GM18519 (cell line): ENCODE measurements around the gene TMEM163.
A peak's percentile ranks its signal among the peaks of the same experiment; 100 is the strongest.
"Not testable (repeated sequence)": the region's sequence is repeated elsewhere in the genome, so short reads cannot be mapped to it uniquely, and the experiment has no call there.

ENCODE experiments used
- ATAC-seq: cut with Tn5 transposase; IDR thresholded peaks from one replicate; pipeline ENCODE4 v1.9.1; 2021; ENCODE audit warnings: mild to moderate bottlenecking, moderate library complexity; ENCODE audit not compliant: unreplicated experiment, low FRiP score

TMEM163 gene

DNA sequence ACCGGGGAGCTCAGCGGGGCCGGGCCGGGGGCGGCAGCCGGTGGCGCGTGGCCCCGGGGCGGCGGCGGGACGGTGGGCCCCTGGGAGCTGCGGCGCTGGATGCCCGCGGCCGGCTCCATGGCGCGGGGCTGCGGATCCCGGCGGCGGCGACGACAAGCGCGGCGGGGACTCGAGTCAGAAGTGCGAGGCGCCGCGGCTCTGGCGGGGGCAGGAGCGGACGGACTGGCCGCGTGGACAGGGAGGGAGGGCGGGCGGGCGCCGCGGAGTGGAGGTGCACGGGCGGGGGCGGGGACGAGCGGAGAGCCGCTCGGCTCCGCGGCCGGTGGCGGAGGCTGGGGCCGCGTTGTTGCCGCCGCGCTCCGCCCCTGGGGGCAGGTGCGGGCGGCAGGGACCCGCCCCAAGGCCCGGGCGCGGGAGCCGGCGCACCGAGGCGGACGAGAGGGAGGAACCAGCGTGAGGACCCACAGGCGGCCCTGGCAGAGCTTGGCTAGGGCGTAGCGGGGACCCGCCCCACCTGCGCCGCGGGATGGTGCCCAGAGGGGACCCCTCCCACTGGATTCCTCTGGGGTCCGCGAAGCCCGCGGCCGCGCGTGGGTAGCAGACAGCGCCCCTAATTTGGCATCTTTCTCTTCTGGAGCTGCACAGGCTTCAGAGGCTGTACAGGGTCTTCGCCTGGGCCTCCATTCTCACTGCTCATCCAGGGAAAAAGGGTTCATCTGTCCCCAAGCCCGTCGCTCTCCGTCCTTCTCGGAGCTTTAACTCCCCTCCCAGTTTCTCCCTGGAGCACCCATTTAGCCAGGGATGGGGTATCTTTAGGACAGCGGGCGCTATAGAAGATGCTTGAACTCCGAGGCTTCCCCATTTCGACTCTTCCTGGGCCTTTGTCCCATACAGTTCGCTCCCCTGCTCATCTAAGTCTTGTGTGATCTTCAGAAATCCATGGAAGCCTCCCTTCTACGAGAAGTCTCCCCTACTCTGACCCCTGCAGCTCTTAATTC, at the start of gene TMEM163:
TSS of gene TMEM163 (minus strand) at position 184 of the 998 bp plus-strand sequence.
- no peak for ATAC-seq

DNA sequence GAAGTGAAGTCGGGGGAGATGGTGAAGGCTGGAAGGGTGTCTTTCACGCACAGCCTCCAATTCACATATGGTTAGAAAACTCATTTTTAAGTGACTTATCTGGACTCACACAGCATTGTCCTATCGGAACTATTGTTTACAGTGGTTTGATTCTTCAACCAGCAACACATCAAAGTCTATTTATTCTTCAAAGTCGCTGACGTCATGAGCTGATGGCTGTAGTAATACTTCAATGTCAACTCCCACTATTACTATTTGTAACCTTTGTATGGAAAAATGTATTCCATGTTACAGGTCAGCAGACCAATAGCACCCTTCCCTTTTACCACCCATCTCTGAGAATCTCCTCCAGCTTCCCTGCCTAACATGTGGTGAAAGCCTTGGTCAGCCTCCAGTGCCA, 47.8 kb upstream of the TMEM163 start:
- ATAC-seq: no peak

DNA sequence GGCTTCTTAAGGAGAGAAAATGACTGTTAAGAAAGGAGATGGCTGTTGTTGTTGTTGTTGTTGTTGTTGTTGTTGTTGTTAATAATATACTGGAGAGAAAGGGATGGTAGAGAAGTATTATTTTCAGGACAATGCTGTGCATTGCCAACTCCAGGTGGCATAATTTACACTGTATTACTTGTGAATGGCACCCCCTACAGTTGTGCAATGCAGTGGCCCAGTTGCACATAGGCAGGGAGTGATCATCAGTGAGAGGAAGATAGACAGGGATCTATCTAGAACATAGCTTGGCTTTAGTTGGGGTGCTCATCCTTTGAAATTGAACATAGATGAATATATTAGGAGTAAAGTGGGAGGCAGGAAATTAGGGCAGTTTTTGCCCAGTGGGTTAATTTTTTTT, 47.2 kb upstream of the TMEM163 start:
- ATAC-seq: no peak

DNA sequence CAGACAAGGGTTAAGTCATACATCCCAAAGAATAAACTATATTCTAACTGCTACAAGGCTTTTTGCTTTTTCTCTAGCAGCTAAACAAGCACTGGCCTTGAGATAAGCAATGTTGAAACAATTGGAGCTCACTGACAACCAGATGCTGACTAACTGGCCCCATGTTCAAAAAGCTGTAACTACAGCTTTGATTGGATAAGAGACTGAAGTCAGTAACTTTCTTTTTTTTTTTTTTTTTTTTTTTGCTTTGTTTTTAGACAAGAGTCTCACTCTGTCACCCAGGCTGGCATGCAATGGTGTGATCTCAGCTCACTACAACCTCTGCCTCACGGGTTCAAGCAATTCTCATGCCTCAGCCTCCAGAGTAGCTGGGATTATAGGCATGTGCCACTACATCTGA, 45.4 kb upstream of the TMEM163 start:
- ATAC-seq: no peak

DNA sequence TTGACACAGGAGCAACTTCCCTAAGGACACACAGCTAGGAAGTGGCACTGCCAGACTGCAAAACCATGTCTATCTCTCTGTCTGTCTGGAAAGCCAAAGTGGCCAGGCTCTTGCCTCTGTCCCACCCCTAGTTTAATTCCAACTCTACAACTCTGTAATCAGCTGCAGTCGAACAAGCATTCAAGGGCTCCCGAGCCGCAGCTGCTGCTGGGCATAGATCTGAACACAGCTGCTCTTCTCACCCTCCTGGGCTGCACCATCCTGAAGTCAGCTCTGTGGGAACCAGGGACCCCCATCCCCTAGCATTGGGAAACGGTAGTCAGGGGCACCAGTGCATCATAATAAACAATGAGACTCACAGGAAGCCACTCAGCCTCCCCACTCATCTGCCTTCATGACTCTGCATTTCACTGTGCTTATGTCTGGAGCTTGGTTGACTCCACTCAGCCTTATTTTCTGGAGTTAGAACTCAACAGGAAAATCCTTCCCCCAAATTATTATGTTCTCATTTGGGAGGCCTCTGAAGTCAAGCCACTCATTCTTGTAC, 44.4 kb upstream of the TMEM163 start:
- no peak for ATAC-seq

DNA sequence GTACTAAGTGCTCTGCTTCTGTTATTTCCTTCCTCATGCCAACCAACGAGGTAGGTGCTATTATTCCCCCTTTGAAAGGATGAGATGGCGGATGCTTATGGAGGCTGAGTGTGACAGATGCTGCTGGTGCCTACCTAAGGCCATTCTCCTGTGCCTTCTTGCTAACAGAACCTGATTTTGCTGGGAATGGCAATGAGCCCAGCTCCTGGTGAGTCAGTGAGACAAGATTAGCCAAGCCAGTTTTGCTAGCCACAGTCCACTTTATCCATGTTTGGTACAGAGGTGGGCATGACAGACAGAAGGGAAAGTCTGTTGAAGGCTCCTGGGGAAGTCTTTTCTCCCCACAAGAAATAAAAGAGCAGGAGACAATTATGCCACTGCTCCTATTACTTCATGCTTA, 43.7 kb upstream of the TMEM163 start:
- ATAC-seq: no peak

DNA sequence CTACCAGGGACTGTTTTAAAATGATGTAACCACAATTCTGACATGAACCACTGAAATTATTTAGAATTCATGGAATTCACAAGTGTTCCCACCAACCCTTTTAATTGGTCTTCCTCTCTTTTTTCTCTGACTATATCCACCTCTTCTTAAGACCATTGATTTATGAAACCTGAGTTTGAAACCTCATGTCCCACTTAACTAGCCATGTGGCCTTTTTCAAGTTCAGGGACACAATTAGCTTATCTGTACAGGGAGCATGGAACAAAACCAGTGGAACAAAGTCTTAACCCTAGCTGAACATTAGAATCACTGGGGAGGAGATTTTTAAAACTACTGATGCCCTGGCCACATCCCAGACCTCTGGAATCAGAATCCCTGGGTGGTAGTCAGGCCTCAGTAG, 41.6 kb upstream of the TMEM163 start:
- ATAC-seq: no peak

DNA sequence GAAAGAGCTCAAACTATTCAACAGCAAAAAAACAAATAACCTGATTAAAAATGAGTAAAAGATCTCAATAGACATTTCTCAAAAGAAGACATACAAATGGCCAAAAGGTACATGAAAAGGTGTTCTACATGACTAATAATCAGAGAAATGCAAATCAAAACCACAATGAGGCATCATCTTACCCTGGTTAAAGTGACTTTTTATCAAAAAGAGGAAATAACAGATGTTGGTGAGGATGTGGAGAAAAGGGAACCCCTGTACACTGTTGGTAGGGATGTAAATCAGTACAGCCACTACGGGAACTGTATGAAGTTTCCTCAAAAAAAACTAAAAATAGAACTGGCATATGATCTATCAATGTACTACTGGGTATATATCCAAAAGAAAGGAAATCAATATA, 39.8 kb upstream of the TMEM163 start:
- peak; percentile 92 for ATAC-seq

DNA sequence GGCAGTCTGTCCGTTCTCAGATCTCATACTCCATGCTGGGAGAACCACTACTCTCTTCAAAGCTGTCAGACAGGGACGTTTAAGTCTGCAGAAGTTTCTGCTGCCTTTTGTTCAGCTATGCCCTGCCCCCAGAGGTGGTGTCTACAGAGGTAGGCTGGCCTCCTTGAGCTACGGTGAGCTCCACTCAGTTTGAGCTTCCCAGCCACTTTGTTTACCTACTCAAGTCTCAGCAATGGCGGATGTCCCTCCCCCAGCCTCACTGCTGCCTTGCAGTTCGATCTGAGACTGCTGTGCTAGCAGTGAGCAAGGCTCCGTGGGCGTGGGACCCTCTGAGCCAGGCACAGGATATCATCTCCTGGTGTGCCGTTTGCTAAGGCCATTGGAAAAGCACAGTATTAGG, 33.2 kb upstream of the TMEM163 start:
- ATAC-seq: not testable (repeated sequence)

DNA sequence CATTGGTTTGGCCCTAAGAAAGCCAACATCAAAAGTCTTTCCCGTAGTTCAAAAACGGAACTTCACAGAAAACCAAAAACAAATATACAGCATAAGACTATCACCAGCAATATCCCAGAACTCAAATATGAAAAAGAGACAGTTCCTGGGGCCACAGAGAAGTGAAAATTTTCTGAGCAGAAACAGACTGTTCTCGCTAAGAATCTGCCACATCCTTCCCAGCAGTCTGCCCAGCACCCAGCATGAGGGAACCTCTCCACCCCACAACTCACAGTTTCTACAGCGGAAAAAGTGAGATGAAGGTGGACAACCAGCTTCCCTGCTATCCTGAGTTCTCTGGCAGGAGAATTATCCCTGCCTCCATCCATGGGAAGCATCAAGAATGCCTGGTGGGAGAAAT, 26.7 kb upstream of the TMEM163 start:
- ATAC-seq: no peak

DNA sequence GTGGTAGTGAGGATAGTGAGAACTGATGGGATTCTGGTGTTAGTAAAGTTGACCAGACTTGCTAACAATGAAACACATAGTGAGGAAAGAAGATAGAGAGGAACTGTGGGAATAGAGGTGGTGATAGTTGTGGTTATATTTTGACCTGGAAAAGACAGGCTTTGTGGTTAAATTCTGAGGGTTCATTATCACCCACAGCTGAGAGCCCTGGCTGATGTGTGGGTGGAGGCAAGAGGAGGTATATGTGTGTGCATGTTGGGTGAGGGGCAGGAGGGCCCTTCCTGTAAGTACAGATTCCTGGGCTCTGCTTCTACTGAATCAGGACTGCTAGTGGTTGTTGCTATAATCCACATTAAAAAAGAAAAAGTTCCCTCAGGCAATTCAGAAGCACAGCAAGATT, 26.2 kb upstream of the TMEM163 start:
- ATAC-seq: no peak

DNA sequence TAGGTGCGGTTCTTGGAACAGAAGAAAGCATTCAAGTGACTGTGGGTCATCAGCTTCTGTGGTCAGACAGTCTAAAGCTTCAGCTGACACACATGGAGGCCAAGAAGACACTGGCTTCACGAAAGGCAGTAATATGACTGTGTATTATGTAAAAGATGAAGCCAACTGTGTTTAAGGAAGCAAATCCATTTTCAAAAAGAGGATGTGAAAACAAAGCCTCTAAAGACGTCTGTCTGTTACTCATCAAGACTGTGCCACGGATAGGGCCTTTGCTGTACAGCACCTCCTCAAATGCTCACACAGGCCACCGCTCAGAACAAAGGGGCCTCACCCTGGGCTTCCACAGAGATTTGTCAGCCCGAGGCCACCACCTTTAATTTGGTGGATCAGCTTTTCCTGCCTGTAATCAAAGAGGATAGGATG, 21.1 kb upstream of the TMEM163 start:
- ATAC-seq: peak; percentile 94

DNA sequence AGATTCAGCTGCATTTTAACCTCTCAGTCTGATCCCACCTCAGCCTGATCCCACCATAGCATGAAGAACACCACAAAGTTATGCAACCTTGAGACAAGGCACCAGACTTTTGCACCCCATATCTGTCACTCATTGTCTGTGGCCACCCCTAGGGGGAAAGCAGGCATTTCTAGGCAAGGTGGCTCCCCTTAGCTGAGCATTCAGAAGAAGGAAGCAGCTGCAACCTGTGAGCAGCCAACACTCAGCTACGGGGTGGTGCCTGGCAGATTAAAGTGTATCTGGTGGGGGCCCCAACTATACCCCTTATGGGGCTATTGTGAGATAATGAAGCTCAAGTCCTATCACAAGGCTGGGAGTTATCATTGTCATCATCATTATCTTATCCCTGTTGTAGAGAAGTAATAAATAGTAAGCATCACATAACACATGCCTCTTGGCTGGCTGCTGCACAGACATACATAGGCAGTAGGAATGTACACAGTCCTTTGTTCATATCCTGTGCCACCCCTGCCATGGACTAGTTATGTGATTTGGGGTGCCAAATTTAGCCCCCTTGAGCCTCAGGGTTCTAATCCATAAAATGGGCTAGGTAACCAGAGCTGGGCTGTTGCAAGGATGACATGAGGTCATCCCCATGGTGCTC, 20.6 kb upstream of the TMEM163 start:
- ATAC-seq: no peak

DNA sequence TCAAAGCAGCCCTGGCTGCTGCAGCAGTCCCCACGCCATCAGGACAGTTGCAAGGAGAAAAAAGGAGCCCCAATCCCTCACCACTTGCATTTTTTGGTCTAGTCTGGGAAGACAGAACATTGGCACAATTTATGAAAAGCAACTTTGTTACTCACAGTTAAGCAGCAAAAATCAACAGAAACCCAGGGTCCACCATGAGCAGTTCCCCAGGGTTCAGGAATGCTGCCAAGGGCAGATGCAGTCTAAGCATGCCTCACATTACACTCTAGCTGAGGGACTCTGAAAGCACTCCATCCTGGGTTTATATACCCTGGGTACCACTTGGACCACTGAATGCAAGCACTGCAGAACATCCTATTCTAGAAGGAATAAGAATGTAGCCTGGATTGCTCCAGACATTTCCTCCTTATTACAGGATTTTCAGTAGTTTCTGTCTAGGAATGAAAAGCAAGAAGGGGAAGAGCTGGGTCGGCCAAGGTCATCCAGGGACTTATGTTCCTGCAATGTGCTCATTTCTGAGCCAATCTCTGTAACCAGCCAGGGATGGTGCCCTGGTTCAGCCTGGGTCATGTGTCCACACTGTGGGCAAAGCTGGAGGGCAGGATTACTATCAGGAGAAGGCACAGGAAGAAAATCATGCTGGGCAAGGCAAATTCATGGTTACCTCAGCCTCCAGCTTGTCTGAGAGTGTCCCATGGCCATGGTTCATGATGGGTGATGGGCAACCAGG, 19.5 kb upstream of the TMEM163 start:
- no peak for ATAC-seq

DNA sequence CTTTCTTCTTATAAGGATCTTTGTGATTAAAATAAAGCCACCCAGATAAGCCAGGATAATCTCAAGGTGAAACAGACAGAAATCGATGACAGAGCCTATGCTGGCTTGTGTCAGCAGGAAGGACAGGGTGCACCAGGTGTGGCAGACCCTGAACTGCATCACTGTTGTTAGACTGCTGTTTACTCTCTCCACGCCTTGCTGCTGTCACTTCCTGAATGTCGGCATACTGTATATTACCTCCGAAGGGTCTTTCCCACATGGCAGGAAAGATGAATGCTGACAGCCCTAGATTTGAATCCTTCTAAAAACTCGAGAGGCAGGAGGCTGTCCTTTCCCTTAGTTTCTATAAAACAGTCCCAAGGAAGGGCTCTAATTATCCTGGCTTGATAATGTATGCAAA, 18.9 kb upstream of the TMEM163 start:
- no peak for ATAC-seq

DNA sequence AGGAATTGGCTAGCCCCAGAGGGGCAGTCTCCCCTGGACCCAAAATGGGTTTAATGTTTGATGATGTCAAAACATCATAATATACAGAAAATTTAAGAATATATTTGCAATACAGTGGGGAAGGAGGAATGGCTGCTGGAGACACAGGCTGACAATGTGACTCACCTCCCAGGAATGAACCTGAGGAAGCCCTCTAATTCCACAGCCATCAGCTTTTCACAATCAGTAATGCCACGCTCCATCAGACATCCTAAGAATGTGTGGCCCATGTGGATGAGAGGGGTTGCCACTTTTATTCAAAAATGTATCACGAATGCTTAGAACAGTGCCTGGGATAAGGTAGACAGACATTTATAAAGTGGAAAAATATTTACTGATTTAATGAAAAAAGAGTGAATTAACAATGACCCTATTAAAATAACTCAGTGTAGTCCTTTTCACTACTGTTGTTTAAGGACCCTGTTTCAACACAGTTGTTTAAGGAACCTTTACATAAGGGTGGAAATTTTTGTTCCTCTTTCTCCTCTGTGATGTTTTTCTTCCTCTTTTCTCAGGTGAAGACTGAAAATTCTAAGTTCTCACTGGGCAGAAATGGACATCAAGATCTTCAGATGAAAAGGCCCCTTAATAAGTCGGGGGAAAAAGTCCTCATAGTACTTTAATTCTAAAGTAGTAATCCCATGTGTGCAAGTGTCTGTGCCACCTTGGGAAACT, 17.5 kb upstream of the TMEM163 start:
- ATAC-seq: no peak

DNA sequence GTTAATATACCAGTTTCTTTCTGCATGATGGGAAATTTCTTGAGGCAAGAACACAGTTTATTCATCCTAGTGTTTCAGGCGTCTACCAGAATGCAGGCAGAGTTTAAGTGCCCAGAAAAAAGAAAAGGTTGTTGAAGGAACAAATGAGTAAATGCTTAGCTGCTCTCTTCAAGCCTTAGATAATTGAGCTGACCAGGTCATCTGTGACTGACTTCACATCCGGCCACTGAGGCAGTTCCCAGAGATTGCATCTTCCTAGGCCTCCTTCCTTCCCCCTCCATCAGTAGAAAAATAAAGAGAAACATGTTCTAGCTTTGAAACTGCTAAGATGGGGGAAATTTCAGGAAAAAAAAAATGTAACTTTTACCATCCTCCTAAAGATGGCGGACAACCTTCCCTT, 9.4 kb upstream of the TMEM163 start:
- ATAC-seq: no peak

DNA sequence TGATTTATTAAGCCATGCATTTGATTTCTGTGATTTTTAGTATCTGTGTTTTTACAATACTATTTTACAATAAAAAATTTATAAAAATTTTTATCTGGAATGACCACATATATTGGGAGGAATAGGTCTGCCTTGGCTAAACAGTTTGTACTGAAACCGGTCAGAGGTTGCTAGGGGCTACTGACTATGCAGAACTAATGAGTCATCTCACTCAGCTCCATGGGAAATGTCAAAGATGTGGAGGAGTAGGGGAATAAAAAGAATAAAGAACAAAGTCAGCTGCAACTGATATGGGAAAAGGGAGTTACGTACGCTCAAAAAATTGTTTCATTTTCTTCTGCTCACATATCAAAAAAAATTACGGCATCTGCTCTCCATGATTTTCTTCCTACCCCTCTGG, 8.6 kb upstream of the TMEM163 start:
- ATAC-seq: no peak

DNA sequence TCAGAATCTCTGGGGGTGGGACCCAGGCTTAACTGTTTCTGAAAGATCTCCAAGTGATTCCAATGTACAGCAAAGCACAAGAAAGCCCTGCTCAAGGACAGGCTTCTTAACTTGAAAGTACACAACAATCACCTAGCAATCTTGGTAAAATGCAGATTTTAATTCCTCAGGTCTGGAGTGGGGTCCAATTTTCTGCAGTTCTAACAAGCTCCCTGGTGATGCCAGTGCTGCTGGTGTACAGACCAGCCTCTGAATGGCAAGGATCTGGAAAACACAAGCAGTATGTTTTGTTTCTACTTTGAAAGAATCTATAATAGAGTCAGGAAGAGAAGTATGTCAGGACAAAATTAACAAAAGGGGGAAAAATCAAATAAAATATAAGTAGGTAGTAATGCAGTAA, 7.8 kb upstream of the TMEM163 start:
- no peak for ATAC-seq

DNA sequence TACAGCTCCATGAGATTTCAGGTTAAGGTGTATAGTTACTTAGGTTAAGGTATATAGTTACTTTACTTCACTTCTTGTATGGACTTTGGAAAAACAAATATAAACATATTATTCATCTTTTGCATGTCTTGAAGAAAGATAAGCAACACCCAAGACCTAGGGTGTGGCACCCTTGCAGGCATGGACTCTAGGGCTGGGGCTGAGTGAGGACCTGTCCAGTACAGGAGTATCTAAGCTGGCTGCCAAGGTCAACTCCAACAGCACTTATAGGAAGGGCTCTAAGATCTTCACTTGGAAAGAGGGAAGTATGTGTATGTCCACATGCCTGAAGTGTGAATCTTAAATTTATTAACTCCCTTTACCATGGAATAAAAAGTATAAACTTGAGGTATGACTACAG, 7.1 kb upstream of the TMEM163 start:
- ATAC-seq: no peak
